OCI-LY1 (cell line): ENCODE data around the gene PRPF38B.

ENCODE experiments used
- H2AFZ ChIP-seq: fragments of 200-600 bp; sonication (generic), shearing (Covaris generic); 2 replicates; pipeline ENCODE4 v1.6.0; 2014; ENCODE audit warnings: antibody characterized with exemption, mild to moderate bottlenecking, low read length
- H3F3A ChIP-seq: fragments of 200-600 bp; sonication (generic), shearing (Covaris generic); 2 replicates; pipeline ENCODE4 v1.6.0; 2014; ENCODE audit warnings: mild to moderate bottlenecking, antibody characterized with exemption, low read length, moderate library complexity; ENCODE audit not compliant: insufficient read depth
- H3K27ac ChIP-seq: fragments of 200-600 bp; sonication (generic); 2 replicates; pipeline ENCODE4 v1.5.1; 2014; ENCODE audit warnings: low read length, mixed run types, mild to moderate bottlenecking, low read depth; ENCODE audit not compliant: poor library complexity, severe bottlenecking
- H3K27me3 ChIP-seq: fragments of 200-600 bp; sonication (generic); 2 replicates; pipeline ENCODE4 v1.6.0; 2014; ENCODE audit warnings: antibody characterized with exemption, mild to moderate bottlenecking, low read length, moderate library complexity; ENCODE audit not compliant: insufficient read depth
- H3K36me3 ChIP-seq: fragments of 200-600 bp; sonication (generic); 2 replicates; pipeline ENCODE4 v1.6.1; 2014; ENCODE audit warnings: mild to moderate bottlenecking, antibody characterized with exemption, low read length, moderate library complexity, mixed read lengths; ENCODE audit not compliant: insufficient read depth
- H3K4me1 ChIP-seq: fragments of 200-600 bp; sonication (generic); 2 replicates; pipeline ENCODE4 v1.5.1; 2014; ENCODE audit warnings: mild to moderate bottlenecking, low read length, moderate library complexity; ENCODE audit not compliant: insufficient read depth, severe bottlenecking
- H3K4me2 ChIP-seq: fragments of 200-600 bp; sonication (generic), shearing (Covaris generic); 2 replicates; pipeline ENCODE4 v1.6.1; 2014; ENCODE audit warnings: low read length
- H3K4me3 ChIP-seq: fragments of 200-600 bp; sonication (generic); 2 replicates; pipeline ENCODE4 v1.5.1; 2014; ENCODE audit warnings: low read length, low read depth, mild to moderate bottlenecking, mixed read lengths; ENCODE audit not compliant: poor library complexity, severe bottlenecking
- H3K79me2 ChIP-seq: fragments of 200-600 bp; shearing (Covaris generic); 2 replicates; pipeline ENCODE4 v1.6.1; 2016; ENCODE audit warnings: mixed run types, low read length, mixed read lengths; ENCODE audit not compliant: insufficient read depth
- H3K9ac ChIP-seq: fragments of 200-600 bp; sonication (generic), shearing (Covaris generic); 2 replicates; pipeline ENCODE4 v1.6.1; 2014; ENCODE audit warnings: mild to moderate bottlenecking, low read length, mixed read lengths
- H3K9me2 ChIP-seq: fragments of 200-600 bp; sonication (generic), shearing (Covaris generic); 2 replicates; pipeline ENCODE4 v1.6.1; 2014; ENCODE audit warnings: low read depth, mild to moderate bottlenecking, low read length, mixed read lengths
- H3K9me3 ChIP-seq: fragments of 200-600 bp; shearing (Covaris generic); 2 replicates; pipeline ENCODE4 v1.6.1; 2014; ENCODE audit warnings: low read length, mixed read lengths
- H4K20me1 ChIP-seq: fragments of 200-600 bp; sonication (generic), shearing (Covaris generic); 2 replicates; pipeline ENCODE4 v1.6.0; 2016; ENCODE audit warnings: mild to moderate bottlenecking, low read length; ENCODE audit not compliant: insufficient read depth
- CTCF ChIP-seq: fragments of 200-600 bp; sonication (generic), shearing (Covaris generic); IDR thresholded peaks from 2 replicates; pipeline ENCODE4 v1.5.1; 2017; ENCODE audit warnings: mild to moderate bottlenecking, antibody characterized with exemption, low read length, moderate library complexity, mixed read lengths
- EZH2 ChIP-seq: fragments of 200-600 bp; sonication (generic), shearing (Covaris generic); IDR thresholded peaks from 2 replicates; pipeline ENCODE4 v1.8.0; 2017; ENCODE audit warnings: borderline replicate concordance, mixed run types, mild to moderate bottlenecking, antibody characterized with exemption, low read length, moderate library complexity, mixed read lengths

The PRPF38B gene

GRCh38 chr1:108706643-108707042 is 14.5 kb downstream of the PRPF38B start:
- Histone ChIP-seq H3K36me3 (peaks cover 8% of the 10 kb centered on the region), H3K27ac (no peak overlapping the region), H3F3A (0 out of 2 replicates have a peak, but pooled peaks cover 3% of the 10 kb centered on the region), H3K9me3 (no peaks in the 10 kb centered on the region), H3K4me2 (no peak overlapping the region), H3K9me2 (no peaks in the 10 kb centered on the region), H3K4me3 (no peak overlapping the region), H3K27me3 (no peaks in the 10 kb centered on the region), H3K4me1 (peaks cover 16% of the 10 kb centered on the region), H2AFZ (no peak overlapping the region), H3K79me2 (no peaks in the 10 kb centered on the region), H3K9ac (no peak overlapping the region), H4K20me1 (no peaks in the 10 kb centered on the region)
- TF ChIP-seq CTCF (no peak), EZH2 (no peak)

- H2AFZ ChIP-seq = no peak overlapping the region
- H3K27me3 ChIP-seq = no peaks in the 10 kb centered on the region
Measured at GRCh38 chr1:108708691-108709660, 16.9 kb downstream of the PRPF38B start.

GRCh38 chr1:108712606-108713150 is 20.6 kb downstream of the PRPF38B start, which contains the start of gene FNDC7:
FNDC7 (plus strand) TSS chr1:108712908; CDS start chr1:108712934, 26 bp downstream.
- no peaks in the 10 kb centered on the region for H3K27me3 ChIP-seq
- H3K79me2 ChIP-seq = no peaks in the 10 kb centered on the region
- H3K4me2 ChIP-seq = no peak within 1 kb of the TSS
- H3K9me3 ChIP-seq = no peaks in the 10 kb centered on the region
- H4K20me1 ChIP-seq = no peaks in the 10 kb centered on the region
- H3K36me3 ChIP-seq = no peaks in the 10 kb centered on the region
- H3K9me2 ChIP-seq = no peaks in the 10 kb centered on the region
- no peak for TF ChIP-seq CTCF
- TF ChIP-seq EZH2 = no peak
- H3K4me1 ChIP-seq = no peaks in the 10 kb centered on the region
- H3K4me3 ChIP-seq = no peak within 1 kb of the TSS
- no peak within 1 kb of the TSS for H3K27ac ChIP-seq
- no peaks in the 10 kb centered on the region for H3F3A ChIP-seq
- H2AFZ ChIP-seq = no peak within 1 kb of the TSS
- no peak within 1 kb of the TSS for H3K9ac ChIP-seq

More at GRCh38 chr1:108708691-108709660, 16.9 kb downstream of the PRPF38B start:
- H3K79me2 ChIP-seq = no peaks in the 10 kb centered on the region
- no peaks in the 10 kb centered on the region for H3K9me2 ChIP-seq
- H3K4me3 ChIP-seq = no peak overlapping the region
- no peaks in the 10 kb centered on the region for H3K36me3 ChIP-seq
- H3K4me2 ChIP-seq = no peak overlapping the region
- H3K27ac ChIP-seq = no peak overlapping the region
- peaks cover 4% of the 10 kb centered on the region for H3K4me1 ChIP-seq
- H3F3A ChIP-seq = no peaks in the 10 kb centered on the region
- H3K9ac ChIP-seq = no peak overlapping the region
- no peaks in the 10 kb centered on the region for H3K9me3 ChIP-seq
- TF ChIP-seq CTCF = peak; percentile 72
- TF ChIP-seq EZH2 = no peak
- no peaks in the 10 kb centered on the region for H4K20me1 ChIP-seq
